H9 (cell line): ENCODE data around the gene SHB. TPM values are rescaled to one million over a fixed set of nuclear protein-coding genes. Genes with fewer than 3 reads are reported as not detected.

Experiments used
- DNase-seq: peaks from one replicate; pipeline ENCODE4 v3.0.0-alpha.2; 2017
- H2AFZ ChIP-seq: one replicate; pipeline ENCODE4 v1.6.1; 2013; ENCODE audit warnings: mild to moderate bottlenecking, low read length, control low read depth, moderate library complexity
- H2AK5ac ChIP-seq: 2 replicates; pipeline ENCODE4 v1.6.1; 2013; ENCODE audit warnings: low read length, control low read depth, mixed read lengths; ENCODE audit not compliant: insufficient read length
- H2BK120ac ChIP-seq: one replicate; pipeline ENCODE4 v1.6.1; 2013; ENCODE audit warnings: low read depth, mild to moderate bottlenecking, low read length, control low read depth, inconsistent platforms; ENCODE audit not compliant: poor library complexity, severe bottlenecking
- H2BK12ac ChIP-seq: 2 replicates; pipeline ENCODE4 v1.6.1; 2013; ENCODE audit warnings: low read length, control low read depth, mixed read lengths, low read depth; ENCODE audit not compliant: insufficient read length
- H2BK15ac ChIP-seq: 2 replicates; pipeline ENCODE4 v1.6.1; 2013; ENCODE audit warnings: low read depth, low read length, control low read depth
- H2BK20ac ChIP-seq: one replicate; pipeline ENCODE4 v1.6.1; 2013; ENCODE audit warnings: low read depth, mild to moderate bottlenecking, low read length, control low read depth, inconsistent platforms; ENCODE audit not compliant: poor library complexity, severe bottlenecking
- H2BK5ac ChIP-seq: 2 replicates; pipeline ENCODE4 v1.6.1; 2013; ENCODE audit warnings: low read length, control low read depth, mixed read lengths; ENCODE audit not compliant: insufficient read length
- H3K14ac ChIP-seq: 2 replicates; pipeline ENCODE4 v1.6.1; 2013; ENCODE audit warnings: low read length, control low read depth; ENCODE audit not compliant: insufficient read depth
- H3K18ac ChIP-seq: 2 replicates; pipeline ENCODE4 v1.6.1; 2013; ENCODE audit warnings: low read depth, mild to moderate bottlenecking, mixed read lengths, low read length, control low read depth; ENCODE audit not compliant: insufficient read length
- H3K23ac ChIP-seq: 2 replicates; pipeline ENCODE4 v1.6.1; 2013; ENCODE audit warnings: low read length, control low read depth, mixed read lengths, low read depth; ENCODE audit not compliant: insufficient read length
- H3K23me2 ChIP-seq: 2 replicates; pipeline ENCODE4 v1.6.1; 2013; ENCODE audit warnings: low read depth, mild to moderate bottlenecking, mixed read lengths, low read length, control low read depth; ENCODE audit not compliant: insufficient read length, poor library complexity, severe bottlenecking
- H3K27ac ChIP-seq: 2 replicates; pipeline ENCODE4 v1.5.1; 2013; ENCODE audit warnings: low read length, control low read depth, mixed read lengths, low read depth; ENCODE audit not compliant: insufficient read length
- H3K27me3 ChIP-seq: 2 replicates; pipeline ENCODE4 v1.6.1; 2013; ENCODE audit warnings: low read length, control low read depth, inconsistent platforms; ENCODE audit not compliant: insufficient read depth
- H3K4ac ChIP-seq: 2 replicates; pipeline ENCODE4 v1.6.1; 2013; ENCODE audit warnings: low read depth, mild to moderate bottlenecking, control low read depth, inconsistent platforms, low read length, moderate library complexity
- H3K4me1 ChIP-seq: 2 replicates; pipeline ENCODE4 v1.6.1; 2013; ENCODE audit warnings: low read length, control low read depth, inconsistent platforms; ENCODE audit not compliant: insufficient read depth
- H3K4me2 ChIP-seq: 2 replicates; pipeline ENCODE4 v1.6.1; 2013; ENCODE audit warnings: low read length, control low read depth, mixed read lengths; ENCODE audit not compliant: insufficient read length, insufficient read depth
- H3K56ac ChIP-seq: 2 replicates; pipeline ENCODE4 v1.6.1; 2013; ENCODE audit warnings: low read depth, mild to moderate bottlenecking, mixed read lengths, low read length, control low read depth; ENCODE audit not compliant: insufficient read length
- H3K79me1 ChIP-seq: 2 replicates; pipeline ENCODE4 v1.6.1; 2013; ENCODE audit warnings: low read depth, mild to moderate bottlenecking, moderate library complexity, low read length, control low read depth, inconsistent platforms; ENCODE audit not compliant: insufficient read depth, poor library complexity, severe bottlenecking
- H3K79me2 ChIP-seq: 2 replicates; pipeline ENCODE4 v1.6.1; 2013; ENCODE audit warnings: low read length, control low read depth, inconsistent platforms; ENCODE audit not compliant: insufficient read depth
- H3K9ac ChIP-seq: 2 replicates; pipeline ENCODE4 v1.6.1; 2013; ENCODE audit warnings: low read length, control low read depth, mixed read lengths; ENCODE audit not compliant: insufficient read length; ENCODE audit errors: extremely low read depth
- H3K9me3 ChIP-seq: one replicate; pipeline ENCODE4 v1.6.1; 2013; ENCODE audit warnings: low read depth, low read length, inconsistent platforms; ENCODE audit not compliant: control insufficient read depth
- H3T11ph ChIP-seq: one replicate; pipeline ENCODE4 v1.6.1; 2013; ENCODE audit warnings: mild to moderate bottlenecking, low read length, control low read depth, inconsistent platforms
- H4K20me1 ChIP-seq: one replicate; pipeline ENCODE4 v1.6.1; 2013; ENCODE audit not compliant: control insufficient read depth, insufficient read length, insufficient read depth
- H4K5ac ChIP-seq: 2 replicates; pipeline ENCODE4 v1.6.1; 2013; ENCODE audit warnings: low read depth, mild to moderate bottlenecking, mixed read lengths, low read length, control low read depth; ENCODE audit not compliant: insufficient read length
- H4K8ac ChIP-seq: replicated peaks from 2 replicates; pipeline ENCODE4 v1.6.1; 2013; ENCODE audit warnings: low read length, control low read depth, mixed read lengths, low read depth; ENCODE audit not compliant: insufficient read length
- H4K91ac ChIP-seq: 2 replicates; pipeline ENCODE4 v1.6.1; 2013; ENCODE audit warnings: low read depth, mild to moderate bottlenecking, moderate library complexity, mixed read lengths, low read length, control low read depth; ENCODE audit not compliant: insufficient read length
- H3K27ac Mint-ChIP-seq, 3 experiments: 2 replicates in 2 of 3; 3 replicates in 1 of 3; pipeline ENCODE4 v1.8.0; 2020 to 2021; ENCODE audit warnings: mixed read lengths in 3 of 3, mild to moderate bottlenecking in 1 of 3, moderate library complexity in 1 of 3
- H3K27me3 Mint-ChIP-seq: 2 replicates; pipeline ENCODE4 v1.8.0; 2021; ENCODE audit warnings: low read depth, mild to moderate bottlenecking, moderate library complexity, mixed read lengths
- H3K36me3 Mint-ChIP-seq, 3 experiments: 2 replicates in 2 of 3; 3 replicates in 1 of 3; pipeline ENCODE4 v1.8.0; 2020 to 2021; ENCODE audit warnings: low read depth in 3 of 3, mixed read lengths in 3 of 3; ENCODE audit not compliant: insufficient read depth in 1 of 3
- H3K4me1 Mint-ChIP-seq, 2 experiments: 2 replicates each; pipeline ENCODE4 v1.8.0; 2020; ENCODE audit warnings: mixed read lengths in 2 of 2
- H3K4me3 Mint-ChIP-seq, 2 experiments: 2 replicates in 1 of 2; 3 replicates in 1 of 2; pipeline ENCODE4 v1.8.0; 2020 to 2021; ENCODE audit warnings: mild to moderate bottlenecking in 2 of 2, mixed read lengths in 2 of 2, moderate library complexity in 1 of 2
- H3K9me3 Mint-ChIP-seq, 2 experiments: 2 replicates in 1 of 2; 3 replicates in 1 of 2; pipeline ENCODE4 v1.8.0; 2020; ENCODE audit warnings: mild to moderate bottlenecking in 2 of 2, mixed read lengths in 2 of 2, moderate library complexity in 1 of 2
- CTCF ChIP-seq: fragments of 200-600 bp; sonication (generic); conservative IDR thresholded peaks from 3 replicates; pipeline ENCODE4 v1.8.0; 2021; ENCODE audit warnings: antibody characterized with exemption, mild to moderate bottlenecking
- WGBS: extraction: QIAGEN DNeasy Blood & Tissue Kit; methylation state at CpG from one replicate; pipeline ENCODE4 v1.1.7; 2013; ENCODE audit warnings: missing lambda C conversion rate, low lambda C conversion rate, mixed read lengths; ENCODE audit not compliant: insufficient read length; ENCODE audit errors: extremely low coverage; 5-methylcytosine and 5-hydroxymethylcytosine counted together
- total RNA-seq: library from RNA; stranded (reverse); gene quantifications from 2 replicates; pipeline ENCODE4 v1.2.1, GENCODE V29; 2021

Gene SHB
- total RNA-seq, 1 experiment from 2014 or later, result 14.6 TPM

- H3K27me3 Mint-ChIP-seq, result no peaks in the 10 kb centered on the region; the same call in 1 of the 2 replicates
- H3K4ac ChIP-seq, result no peak overlapping the region
- H3K36me3 Mint-ChIP-seq, result peaks cover 3 to 39% (median 11%) of the 10 kb centered on the region in 3 experiments; a peak in 5 of 7 replicates
These were observed 123.0 kb downstream of the SHB start for GRCh38 chr9:37946041-37946440.

More at GRCh38 chr9:37946041-37946440, 123.0 kb downstream of the SHB start:
- no peak overlapping the region for H3K27ac ChIP-seq
- DNase-seq, result no peak
- H4K91ac ChIP-seq, result no peak overlapping the region
- H4K5ac ChIP-seq, result no peak overlapping the region
- Mint-ChIP-seq H3K9me3 (no peaks in the 10 kb centered on the region), H3K27ac (peak overlapping the region in 1 of 3 experiments; percentile 18; a peak in 1 of 7 replicates), H3K4me3 (no peak overlapping the region; a peak in 1 of 5 replicates), H3K4me1 (peaks cover 26 to 35% of the 10 kb centered on the region in 2 experiments)
- H2AFZ ChIP-seq, result no peak overlapping the region
- H2AK5ac ChIP-seq, result no peak overlapping the region
- H3K56ac ChIP-seq, result no peak overlapping the region
- no peak overlapping the region for H2BK12ac ChIP-seq
- H3K79me2 ChIP-seq, result no peaks in the 10 kb centered on the region
- H3K4me2 ChIP-seq, result no peak overlapping the region
- H3K18ac ChIP-seq, result no peak overlapping the region
- H3K14ac ChIP-seq, result no peak overlapping the region
- H3K79me1 ChIP-seq, result no peaks in the 10 kb centered on the region
- no peaks in the 10 kb centered on the region for H3K23me2 ChIP-seq
- no peak overlapping the region for H2BK15ac ChIP-seq
- H2BK5ac ChIP-seq, result no peak overlapping the region
- no peaks in the 10 kb centered on the region; the same call in 1 of the 2 replicates for H3K4me1 ChIP-seq
- H2BK120ac ChIP-seq, result no peak overlapping the region
- H3K9me3 ChIP-seq, result no peaks in the 10 kb centered on the region
- no peak overlapping the region for H3K23ac ChIP-seq
- H4K20me1 ChIP-seq, result no peaks in the 10 kb centered on the region
- H3K27me3 ChIP-seq, result no peaks in the 10 kb centered on the region
- no peak overlapping the region for H3K9ac ChIP-seq
- no peak for TF ChIP-seq CTCF
- H4K8ac ChIP-seq, result no peak overlapping the region
- WGBS, result no CpG with 5 or more reads among the region's 8 CpGs
- H2BK20ac ChIP-seq, result no peak overlapping the region
- H3T11ph ChIP-seq, result no peak overlapping the region
